ENCODE data around the gene ATF6.

The ATF6 gene

GRCh38 chr1:161972828-161973227 lies 206.7 kb downstream of the ATF6 start:
- no peak for DNase-seq (ENCODE audit: low read depth)

GRCh38 chr1:161973924-161974845 lies 208.1 kb downstream of the ATF6 start:
- no peak for DNase-seq (ENCODE audit: low read depth)

GRCh38 chr1:161978011-161978790 lies 212.1 kb downstream of the ATF6 start:
- no peak for DNase-seq (ENCODE audit: low read depth)

GRCh38 chr1:161981126-161981525 lies 215.0 kb downstream of the ATF6 start:
- no peak for DNase-seq (ENCODE audit: low read depth)

- no peak for DNase-seq (ENCODE audit: low read depth)
Observed at GRCh38 chr1:161981735-161982506, 215.8 kb downstream of the ATF6 start.

DNA sequence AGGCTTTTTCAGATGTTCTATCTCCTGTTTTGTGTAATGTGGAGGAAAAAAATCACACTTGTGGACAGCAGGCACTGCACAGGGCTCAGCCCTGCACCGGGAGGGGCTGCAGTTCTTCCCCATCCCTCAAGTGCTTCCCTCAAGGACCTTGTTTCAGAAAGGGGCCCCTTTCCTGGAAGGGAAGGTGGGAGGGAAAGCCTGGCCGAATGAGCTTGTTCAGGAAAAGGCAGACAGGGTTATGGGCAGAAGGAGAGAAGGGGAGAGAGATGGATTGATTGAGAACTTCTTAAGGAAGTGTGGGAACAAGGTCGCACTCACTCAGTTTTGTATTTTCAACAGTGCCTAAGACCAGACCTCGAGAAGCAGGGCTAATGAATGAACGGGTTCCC lies 216.4 kb downstream of the ATF6 start:
- DNase-seq (ENCODE audit: low read depth): no peak

DNA sequence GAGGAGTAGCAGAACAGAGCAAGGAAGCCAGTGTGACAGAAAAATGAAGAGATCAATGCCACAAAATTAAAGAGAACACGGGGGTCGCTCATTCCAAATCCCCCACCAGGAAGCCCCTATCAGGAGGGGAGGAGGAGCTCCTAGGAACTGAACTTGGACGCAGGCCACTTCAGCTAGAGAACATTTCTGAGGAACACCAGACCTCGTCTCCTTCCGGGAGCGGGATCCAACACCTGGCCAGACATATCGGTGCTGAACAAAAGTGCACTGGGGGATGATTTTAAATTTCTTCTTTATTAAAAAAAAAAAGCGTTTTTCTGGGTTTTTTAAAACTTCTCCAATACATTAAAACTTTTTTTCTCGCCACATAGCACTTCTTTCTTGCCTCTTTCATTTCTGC lies 216.8 kb downstream of the ATF6 start:
- DNase-seq (ENCODE audit: low read depth): no peak

DNA sequence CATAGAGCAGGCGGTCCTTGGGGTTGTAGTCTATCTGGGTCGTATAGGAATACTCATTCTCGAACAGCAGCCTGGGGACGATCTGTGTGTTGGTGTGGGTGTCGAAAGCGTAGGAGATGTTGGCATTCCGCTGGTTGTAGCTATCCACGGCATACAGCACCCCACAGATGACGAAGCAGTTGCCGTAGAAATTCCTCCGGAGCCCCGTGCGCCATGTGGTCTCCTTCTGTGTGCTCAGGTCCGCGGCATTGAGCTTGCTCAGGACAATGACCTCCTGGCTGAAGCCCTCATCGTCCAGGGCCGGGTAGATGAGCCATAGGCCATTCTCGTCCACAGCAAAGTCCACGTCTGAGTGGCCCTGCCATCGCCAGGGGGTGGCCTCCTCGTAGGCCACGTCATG lies 217.6 kb downstream of the ATF6 start:
- DNase-seq (ENCODE audit: low read depth): no peak

- no peak for DNase-seq (ENCODE audit: low read depth)
Observed at GRCh38 chr1:161985301-161985822, 219.2 kb downstream of the ATF6 start.

- DNase-seq (ENCODE audit: low read depth): no peak
Observed at GRCh38 chr1:161986328-161986727, 220.2 kb downstream of the ATF6 start.

DNA sequence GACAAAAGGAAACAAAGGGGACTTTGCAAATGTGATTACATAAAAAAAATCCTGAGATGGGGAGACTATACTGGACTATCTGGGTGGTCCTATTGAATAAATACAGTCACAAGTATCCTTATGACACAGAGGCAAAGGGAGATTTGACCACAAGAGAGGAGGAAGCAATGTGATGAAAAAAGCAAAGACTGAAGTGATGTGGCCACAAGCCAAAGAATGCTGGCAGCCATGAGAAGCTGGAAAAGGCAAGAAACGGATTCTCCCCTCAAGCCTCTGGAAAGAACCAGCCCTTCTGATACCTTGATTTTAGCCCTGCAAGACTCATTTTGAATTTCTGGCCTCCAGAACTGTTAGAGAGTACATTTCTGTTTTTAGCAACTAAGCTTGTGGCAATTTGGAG lies 221.2 kb downstream of the ATF6 start:
- DNase-seq (ENCODE audit: low read depth): no peak

GRCh38 chr1:161987872-161988271 lies 221.8 kb downstream of the ATF6 start:
- no peak for DNase-seq (ENCODE audit: low read depth)

GRCh38 chr1:161988413-161988812 lies 222.3 kb downstream of the ATF6 start:
- DNase-seq (ENCODE audit: low read depth): no peak

- DNase-seq (ENCODE audit: low read depth): no peak
Observed at GRCh38 chr1:161989108-161989507, 223.0 kb downstream of the ATF6 start.

GRCh38 chr1:161989786-161990185 lies 223.7 kb downstream of the ATF6 start:
- DNase-seq (ENCODE audit: low read depth): no peak

- DNase-seq (ENCODE audit: low read depth): no peak
Observed at GRCh38 chr1:161993576-161993975, 227.5 kb downstream of the ATF6 start.

GRCh38 chr1:161994175-161994668 lies 228.1 kb downstream of the ATF6 start:
- no peak for DNase-seq (ENCODE audit: low read depth)

DNA sequence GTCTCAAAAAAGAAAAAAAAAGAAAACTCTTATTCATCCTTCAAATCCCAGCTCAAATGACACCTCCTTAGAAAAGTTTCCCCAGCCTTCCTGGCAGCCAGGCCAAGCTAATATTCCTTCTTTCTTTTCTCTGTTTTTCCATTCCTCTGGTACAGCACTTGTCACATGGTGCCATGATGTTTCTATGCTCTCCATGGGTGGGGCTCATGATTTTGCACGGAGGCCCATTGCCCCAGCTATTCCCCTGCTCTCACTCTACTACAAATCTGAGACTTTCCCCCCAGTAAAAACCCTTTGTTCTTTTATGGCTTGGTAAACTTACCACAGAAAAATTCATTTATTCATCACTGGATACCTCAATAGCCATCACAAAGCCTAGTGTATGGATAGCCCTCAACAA lies 231.0 kb downstream of the ATF6 start:
- DNase-seq (ENCODE audit: low read depth): no peak

- no peak for DNase-seq (ENCODE audit: low read depth)
Observed at GRCh38 chr1:161998811-161999210, 232.7 kb downstream of the ATF6 start.

DNA sequence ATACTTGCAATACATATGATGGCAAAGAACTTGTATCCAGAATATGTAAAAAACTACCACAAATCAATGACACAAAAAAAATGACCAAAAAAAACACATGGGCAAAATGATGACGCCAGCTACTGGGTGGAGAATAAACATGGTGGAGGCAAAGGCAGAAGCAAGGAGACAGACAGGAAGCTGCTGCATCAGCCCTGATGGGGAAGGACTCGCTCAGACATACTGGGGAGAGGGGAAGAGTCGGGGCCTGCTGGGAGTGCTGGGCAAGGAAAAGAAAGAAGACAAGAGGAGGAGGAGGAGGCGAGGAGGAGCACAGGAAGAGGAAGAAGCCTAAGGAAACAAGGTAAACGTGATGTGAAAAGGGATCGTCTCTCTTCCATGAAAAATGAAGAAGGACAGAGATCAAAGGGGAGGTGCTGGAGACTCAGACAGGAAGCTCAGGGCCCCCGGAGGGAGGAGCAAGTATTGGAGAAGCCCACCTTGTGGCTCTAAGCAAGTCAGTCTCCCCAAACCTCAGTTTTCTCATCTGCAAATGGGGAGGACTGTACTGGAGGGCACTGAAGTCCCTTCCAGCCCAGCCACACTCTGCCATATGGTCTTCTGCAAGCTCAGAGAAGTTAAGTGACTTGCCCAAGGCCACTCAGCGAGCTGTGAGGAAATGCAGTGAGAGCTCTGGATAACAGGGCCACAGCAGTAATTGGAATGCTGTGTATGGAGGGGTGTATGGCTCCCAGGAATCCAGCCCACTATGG lies 233.4 kb downstream of the ATF6 start:
- no peak for DNase-seq (ENCODE audit: low read depth)

DNA sequence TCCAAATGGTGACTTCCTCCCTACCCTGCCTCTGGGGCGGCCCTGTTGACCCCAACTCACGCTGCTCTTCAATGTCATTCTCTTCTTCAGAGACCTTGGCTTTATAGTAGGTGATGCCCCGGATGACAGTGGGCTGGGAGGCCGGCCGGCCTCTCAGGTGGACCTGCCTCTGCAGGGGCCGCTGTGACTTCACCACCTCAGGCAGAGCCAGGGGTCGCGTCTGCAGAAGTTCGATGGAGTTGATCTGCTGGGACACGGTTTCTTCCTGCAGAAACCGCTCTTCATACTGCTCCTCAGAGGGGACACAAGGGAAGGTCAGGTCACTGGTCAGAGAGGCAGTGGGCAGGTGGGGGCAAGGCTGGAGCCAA lies 233.9 kb downstream of the ATF6 start:
- DNase-seq (ENCODE audit: low read depth): no peak
